Hypothalamus (tissue), 51 donors: ENCODE data around the gene TRIM23.
"Not testable (repeated sequence)": the region's sequence is repeated elsewhere in the genome, so short reads cannot be mapped to it uniquely, and the experiment has no call there.

Source experiments
- DNase-seq, 51 donors: peaks; one replicate each; lab custom pipeline; 2025; lab: John Stamatoyannopoulos, UW

The TRIM23 gene

DNA sequence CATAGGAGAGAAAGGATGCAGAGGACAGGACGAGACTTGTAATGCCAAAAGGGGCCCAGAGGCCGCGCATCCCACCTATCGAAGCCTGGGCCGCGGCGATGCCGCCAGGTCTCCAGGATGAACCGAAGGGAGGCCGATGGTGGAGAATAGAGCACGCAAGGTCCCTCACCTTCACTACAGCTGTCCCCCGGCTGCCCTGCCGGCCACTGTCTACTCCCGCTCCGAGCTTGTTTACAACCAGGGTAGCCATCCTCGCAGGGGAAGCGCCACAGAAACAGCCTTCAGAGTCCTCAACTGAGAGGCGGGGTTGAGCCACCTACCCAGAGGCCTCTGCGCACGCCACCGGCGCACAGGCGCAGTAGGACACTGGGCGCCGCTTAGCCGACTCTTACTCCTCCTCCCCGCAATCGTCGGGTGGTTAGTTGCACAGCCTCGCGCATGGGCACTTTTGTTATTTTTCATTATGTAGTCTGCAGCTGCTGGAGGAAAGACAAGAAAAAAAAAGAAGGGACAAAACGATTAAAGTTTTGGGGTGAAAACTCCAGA is at the start of gene TRIM23:
TSS of gene TRIM23 (minus strand) at position 309 of the 546 bp plus-strand sequence. CDS start at position 250, 59 bp downstream.
- DNase-seq: peak; percentile 64 to 97 (median 87)

DNA sequence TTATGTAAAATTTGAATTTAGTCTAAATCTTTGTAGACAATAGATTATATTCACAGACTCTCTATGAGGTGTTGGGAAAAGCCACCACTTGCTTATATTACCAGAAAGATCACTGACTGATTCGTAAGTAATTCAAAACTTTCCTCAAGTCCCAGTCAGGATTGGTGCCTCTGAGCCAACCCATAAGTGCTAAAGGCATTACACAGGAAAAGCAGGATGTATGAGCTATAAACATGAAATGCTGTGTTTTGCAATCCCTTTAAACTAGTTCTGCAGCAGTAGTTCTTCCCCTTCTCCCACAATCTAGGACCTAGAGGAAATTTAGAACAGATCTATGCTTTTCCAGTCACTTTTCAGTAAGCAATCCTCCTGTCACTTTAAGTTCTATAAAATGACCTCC is 48.7 kb upstream of the TRIM23 start:
- DNase-seq: no peak

- DNase-seq: no peak
Observed at GRCh38 chr5:65668696-65669095, 44.6 kb upstream of the TRIM23 start.

GRCh38 chr5:65663804-65664521 is 39.8 kb upstream of the TRIM23 start:
- no peak for DNase-seq

DNA sequence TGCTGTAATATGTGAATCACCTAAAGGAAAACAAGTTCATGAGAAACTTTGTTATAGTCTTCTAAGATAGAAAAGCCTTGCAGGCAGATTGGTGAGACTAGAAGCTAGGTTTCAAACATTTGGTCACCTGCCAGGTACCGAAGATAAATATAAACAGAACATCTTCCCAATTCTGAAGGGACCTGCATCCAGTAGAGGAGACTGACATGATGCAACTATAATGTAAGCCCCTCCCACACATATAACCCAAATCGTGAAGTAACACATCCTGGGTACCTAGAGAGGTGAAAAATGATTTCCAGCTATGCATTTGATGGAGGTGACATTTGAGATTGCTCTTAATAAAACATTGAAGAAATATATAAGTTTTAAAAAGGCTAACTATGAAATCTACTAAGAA is 30.6 kb upstream of the TRIM23 start:
- DNase-seq: no peak

- no peak for DNase-seq
Observed at GRCh38 chr5:65651144-65651543, 27.0 kb upstream of the TRIM23 start.

- no peak for DNase-seq
Observed at GRCh38 chr5:65647941-65648340, 23.8 kb upstream of the TRIM23 start.

DNA sequence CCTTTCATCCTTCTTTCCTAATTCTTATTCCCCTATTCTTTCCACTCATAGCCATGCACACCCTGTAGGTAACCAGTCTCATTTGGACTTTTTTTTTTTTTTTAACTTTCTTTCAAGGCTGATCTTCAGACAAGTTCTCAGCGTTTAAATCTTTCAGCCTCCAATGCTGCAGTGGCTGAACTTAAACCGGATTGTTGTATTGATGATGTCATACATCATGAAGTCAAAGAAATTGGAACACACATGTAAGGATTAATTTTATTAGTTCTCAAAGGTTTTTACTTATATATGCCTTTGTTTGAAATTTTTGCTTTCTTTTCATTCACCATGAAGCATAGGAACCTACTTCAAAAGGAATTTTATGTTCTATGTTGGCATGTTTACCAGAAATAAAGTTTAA is 22.8 kb upstream of the TRIM23 start:
- DNase-seq: no peak

GRCh38 chr5:65640240-65640639 is 16.1 kb upstream of the TRIM23 start:
- DNase-seq: no peak

DNA sequence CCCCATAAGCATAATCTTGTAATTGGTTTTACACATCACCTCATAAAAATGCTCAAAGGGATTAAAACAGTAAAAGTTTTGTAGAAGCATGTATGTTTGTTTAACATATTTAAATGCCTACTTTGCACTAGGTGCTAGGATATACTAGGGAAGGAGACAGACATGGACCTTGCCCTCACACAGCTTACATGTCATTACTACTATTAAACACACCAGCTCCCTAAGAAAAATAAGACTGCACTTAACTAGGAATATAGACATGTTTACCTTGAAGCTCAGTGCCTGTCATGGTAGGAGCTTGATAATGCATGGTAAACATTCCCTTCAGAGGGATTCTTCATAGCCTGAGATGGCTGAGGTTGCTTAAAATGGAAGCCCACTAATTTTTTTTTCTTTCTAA is 6.8 kb upstream of the TRIM23 start:
- no peak for DNase-seq

GRCh38 chr5:65625743-65626142 is 1.6 kb upstream of the TRIM23 start:
- DNase-seq: no peak

GRCh38 chr5:65624571-65625555 is 730 bp upstream of the TRIM23 start, which contains the start of the genes SHLD3 and TRAPPC13:
Gene SHLD3, plus strand, starts transcription at chr5:65625027. Its CDS starts 4,561 bp downstream, at chr5:65629588.
Gene TRAPPC13, plus strand, starts transcription at chr5:65625027. Its CDS starts 34 bp downstream, at chr5:65625061.
- peak; percentile 2 to 94 (median 78) for DNase-seq

GRCh38 chr5:65623482-65623881 is 651 bp downstream of the TRIM23 start:
- DNase-seq: no peak

- DNase-seq: not testable (repeated sequence)
Observed at GRCh38 chr5:65621961-65622360, 2.2 kb downstream of the TRIM23 start.

GRCh38 chr5:65620021-65620420 is 4.1 kb downstream of the TRIM23 start:
- no peak for DNase-seq

DNA sequence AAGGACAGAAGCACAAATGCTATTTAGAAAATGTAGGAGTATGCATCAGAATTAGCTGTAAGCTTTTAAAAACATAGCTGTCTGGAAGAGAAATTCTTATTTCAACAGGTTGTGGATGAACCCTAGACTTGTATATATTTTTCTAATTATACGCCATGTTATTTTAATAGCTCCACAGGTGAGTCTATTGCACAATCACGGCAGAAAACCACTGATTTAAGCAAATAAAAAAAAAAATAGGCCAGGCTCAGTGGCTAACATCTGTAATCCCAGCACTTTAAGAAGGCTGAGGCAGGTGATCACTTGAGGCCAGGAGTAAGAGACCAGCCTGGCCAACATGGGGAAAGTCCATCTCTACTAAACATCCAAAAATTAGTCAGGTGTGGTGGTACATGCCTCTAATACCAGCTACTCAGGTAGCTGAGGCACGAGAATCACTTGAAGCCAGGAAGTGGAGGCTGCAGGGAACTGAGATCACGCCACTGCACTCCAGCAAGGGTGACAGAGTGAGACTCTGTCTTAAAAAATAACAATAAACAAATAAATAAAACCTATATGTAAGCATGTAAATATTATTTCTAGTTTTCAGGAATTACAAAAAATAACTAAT is 11.7 kb downstream of the TRIM23 start:
- DNase-seq: no peak

GRCh38 chr5:65611524-65611923 is 12.6 kb downstream of the TRIM23 start:
- no peak for DNase-seq

DNA sequence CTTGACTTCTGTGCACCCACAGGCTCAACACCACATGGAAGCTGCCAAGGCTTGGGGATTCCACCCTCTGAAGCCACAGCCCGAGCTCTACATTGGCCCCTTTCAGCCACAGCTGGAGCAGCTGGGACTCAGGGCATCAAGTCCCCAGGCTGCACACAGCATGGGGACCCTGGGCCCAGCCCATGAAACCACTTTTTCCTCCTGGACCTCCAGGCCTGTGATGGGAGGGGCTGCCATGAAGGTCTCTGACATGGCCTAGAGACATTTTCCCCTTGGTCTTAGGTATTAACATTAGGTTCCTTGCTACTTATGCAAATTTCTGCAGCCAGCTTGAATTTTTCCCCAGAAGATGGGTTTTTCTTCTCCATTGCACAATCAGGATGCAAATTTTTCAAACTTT is 22.4 kb downstream of the TRIM23 start:
- DNase-seq: not testable (repeated sequence)

DNA sequence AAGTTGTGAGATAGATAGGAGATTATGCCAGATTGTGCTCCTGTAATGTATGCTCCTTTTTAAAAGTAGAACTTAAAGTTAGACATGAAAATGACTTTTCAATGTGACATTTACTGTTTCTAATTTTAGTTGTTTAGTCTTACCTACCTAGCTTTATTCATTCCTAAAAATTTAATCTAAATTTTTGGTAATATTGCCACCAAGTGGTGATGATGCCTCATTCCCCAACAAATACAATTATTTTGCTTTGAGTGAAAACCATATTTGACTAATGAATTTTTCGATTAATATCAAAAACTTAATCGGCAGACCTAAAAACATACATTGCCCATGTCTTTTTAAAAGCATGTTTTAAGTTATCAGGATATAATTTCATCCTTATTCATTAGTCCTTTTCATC is 35.4 kb downstream of the TRIM23 start:
- DNase-seq: no peak

DNA sequence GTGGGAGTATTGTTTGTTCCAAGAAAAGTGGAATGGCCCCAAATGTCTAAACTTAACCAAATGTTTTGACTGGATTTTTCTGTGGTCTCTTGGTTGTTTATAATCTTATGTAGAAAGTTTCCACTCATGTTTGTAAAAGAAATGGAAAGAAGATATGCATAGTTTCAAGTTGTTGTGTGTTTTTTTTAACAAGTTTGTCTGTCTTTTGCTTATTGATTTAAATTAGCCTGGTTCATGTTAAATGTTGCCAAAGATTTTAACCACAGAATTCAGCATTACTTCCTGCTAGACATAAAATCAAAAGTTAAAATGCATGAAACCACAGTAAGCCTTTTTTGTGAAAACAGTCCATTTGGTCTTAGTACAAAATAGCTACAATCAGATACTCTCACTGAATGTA is 47.0 kb downstream of the TRIM23 start:
- DNase-seq: no peak
